Measurements from ENCODE around the gene CHCHD1.

The CHCHD1 gene

GRCh38 chr10:73812657-73813056, 30.8 kb downstream of the CHCHD1 start:
- Histone ChIP-seq H3K27ac (ENCODE audit: low read length) (peak overlapping the region; percentile 22; the same call in 1 of the 2 replicates), H3K9me3 (ENCODE audit: insufficient read depth, low read length, severe bottlenecking) (no peaks in the 10 kb centered on the region), H3K36me3 (ENCODE audit: insufficient read depth, low read length) (peaks cover 66% of the 10 kb centered on the region), H3K27me3 (ENCODE audit: insufficient read depth, low read length, poor library complexity) (no peaks in the 10 kb centered on the region), H3K4me3 (ENCODE audit: low read depth in 1 of 2, low read length in 2 of 2) (no peak overlapping the region), H4K20me1 (ENCODE audit: insufficient read depth, low read length) (peaks cover 21% of the 10 kb centered on the region), H2AFZ (ENCODE audit: low read depth, low read length) (no peak overlapping the region), H3K4me1 (ENCODE audit: insufficient read depth, low read length) (peaks cover 35% of the 10 kb centered on the region), H3K79me2 (ENCODE audit: insufficient read depth, low read length) (peaks cover 32% of the 10 kb centered on the region), H3K9ac (ENCODE audit: low read depth, low read length) (no peak overlapping the region), H3K4me2 (ENCODE audit: insufficient read depth, low read length) (no peak overlapping the region)
- no peak for TF ChIP-seq EZH2 (IDR thresholded peaks at IDR 0.05; ENCODE audit: borderline replicate concordance, low read depth, low read length, severe bottlenecking)
- TF ChIP-seq, protein P1, sequence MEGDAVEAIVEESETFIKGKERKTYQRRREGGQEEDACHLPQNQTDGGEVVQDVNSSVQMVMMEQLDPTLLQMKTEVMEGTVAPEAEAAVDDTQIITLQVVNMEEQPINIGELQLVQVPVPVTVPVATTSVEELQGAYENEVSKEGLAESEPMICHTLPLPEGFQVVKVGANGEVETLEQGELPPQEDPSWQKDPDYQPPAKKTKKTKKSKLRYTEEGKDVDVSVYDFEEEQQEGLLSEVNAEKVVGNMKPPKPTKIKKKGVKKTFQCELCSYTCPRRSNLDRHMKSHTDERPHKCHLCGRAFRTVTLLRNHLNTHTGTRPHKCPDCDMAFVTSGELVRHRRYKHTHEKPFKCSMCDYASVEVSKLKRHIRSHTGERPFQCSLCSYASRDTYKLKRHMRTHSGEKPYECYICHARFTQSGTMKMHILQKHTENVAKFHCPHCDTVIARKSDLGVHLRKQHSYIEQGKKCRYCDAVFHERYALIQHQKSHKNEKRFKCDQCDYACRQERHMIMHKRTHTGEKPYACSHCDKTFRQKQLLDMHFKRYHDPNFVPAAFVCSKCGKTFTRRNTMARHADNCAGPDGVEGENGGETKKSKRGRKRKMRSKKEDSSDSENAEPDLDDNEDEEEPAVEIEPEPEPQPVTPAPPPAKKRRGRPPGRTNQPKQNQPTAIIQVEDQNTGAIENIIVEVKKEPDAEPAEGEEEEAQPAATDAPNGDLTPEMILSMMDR (IDR thresholded peaks at IDR 0.05; ENCODE audit: borderline replicate concordance, extremely low read depth, low read length, poor library complexity, severe bottlenecking) = no peak
- DNase-seq (no peak), ATAC-seq (ENCODE audit: insufficient read depth, low read depth) (no peak)

- Histone ChIP-seq H3K27me3 (ENCODE audit: insufficient read depth, low read length, poor library complexity) (no peaks in the 10 kb centered on the region), H3K4me2 (ENCODE audit: insufficient read depth, low read length) (no peak overlapping the region), H2AFZ (ENCODE audit: low read depth, low read length) (no peak overlapping the region), H3K9ac (ENCODE audit: low read depth, low read length) (no peak overlapping the region), H4K20me1 (ENCODE audit: insufficient read depth, low read length) (peaks cover 19% of the 10 kb centered on the region), H3K36me3 (ENCODE audit: insufficient read depth, low read length) (peaks cover 66% of the 10 kb centered on the region), H3K9me3 (ENCODE audit: insufficient read depth, low read length, severe bottlenecking) (no peaks in the 10 kb centered on the region), H3K4me3 (ENCODE audit: low read depth in 1 of 2, low read length in 2 of 2) (no peak overlapping the region), H3K27ac (ENCODE audit: low read length) (no peak overlapping the region), H3K79me2 (ENCODE audit: insufficient read depth, low read length) (peaks cover 30% of the 10 kb centered on the region), H3K4me1 (ENCODE audit: insufficient read depth, low read length) (peaks cover 28% of the 10 kb centered on the region)
- DNase-seq (no peak), ATAC-seq (ENCODE audit: insufficient read depth, low read depth) (no peak)
- TF ChIP-seq, protein P1 (IDR thresholded peaks at IDR 0.05; ENCODE audit: borderline replicate concordance, extremely low read depth, low read length, poor library complexity, severe bottlenecking) = no peak
Observed at GRCh38 chr10:73813333-73813732, 31.5 kb downstream of the CHCHD1 start.

- H3K27me3 ChIP-seq (ENCODE audit: insufficient read depth, low read length, poor library complexity) = no peaks in the 10 kb centered on the region
- ATAC-seq (ENCODE audit: insufficient read depth, low read depth) = no peak
- no peaks in the 10 kb centered on the region for H3K9me3 ChIP-seq (ENCODE audit: insufficient read depth, low read length, severe bottlenecking)
- no peak overlapping the region for H3K4me3 ChIP-seq (ENCODE audit: low read depth in 1 of 2, low read length in 2 of 2)
- peaks cover 18% of the 10 kb centered on the region for H3K4me1 ChIP-seq (ENCODE audit: insufficient read depth, low read length)
- H3K4me2 ChIP-seq (ENCODE audit: insufficient read depth, low read length) = no peak overlapping the region
- H3K79me2 ChIP-seq (ENCODE audit: insufficient read depth, low read length) = peaks cover 21% of the 10 kb centered on the region
- H2AFZ ChIP-seq (ENCODE audit: low read depth, low read length) = no peak overlapping the region
- H3K9ac ChIP-seq (ENCODE audit: low read depth, low read length) = no peak overlapping the region
- no peak for DNase-seq
- TF ChIP-seq, protein P1 (IDR thresholded peaks at IDR 0.05; ENCODE audit: borderline replicate concordance, extremely low read depth, low read length, poor library complexity, severe bottlenecking) = no peak
- TF ChIP-seq EZH2 (IDR thresholded peaks at IDR 0.05; ENCODE audit: borderline replicate concordance, low read depth, low read length, severe bottlenecking) = no peak
- peaks cover 57% of the 10 kb centered on the region for H3K36me3 ChIP-seq (ENCODE audit: insufficient read depth, low read length)
- H4K20me1 ChIP-seq (ENCODE audit: insufficient read depth, low read length) = peaks cover 11% of the 10 kb centered on the region
- no peak overlapping the region for H3K27ac ChIP-seq (ENCODE audit: low read length)
Observed at GRCh38 chr10:73814276-73814895, 32.5 kb downstream of the CHCHD1 start.
